GM21529 (cell line): ENCODE results near the gene DMXL1.

ENCODE experiments used
- ATAC-seq: cut with Tn5 transposase; IDR thresholded peaks from one replicate; pipeline ENCODE4 v1.9.1; 2021; ENCODE audit not compliant: unreplicated experiment

DMXL1 gene

DNA sequence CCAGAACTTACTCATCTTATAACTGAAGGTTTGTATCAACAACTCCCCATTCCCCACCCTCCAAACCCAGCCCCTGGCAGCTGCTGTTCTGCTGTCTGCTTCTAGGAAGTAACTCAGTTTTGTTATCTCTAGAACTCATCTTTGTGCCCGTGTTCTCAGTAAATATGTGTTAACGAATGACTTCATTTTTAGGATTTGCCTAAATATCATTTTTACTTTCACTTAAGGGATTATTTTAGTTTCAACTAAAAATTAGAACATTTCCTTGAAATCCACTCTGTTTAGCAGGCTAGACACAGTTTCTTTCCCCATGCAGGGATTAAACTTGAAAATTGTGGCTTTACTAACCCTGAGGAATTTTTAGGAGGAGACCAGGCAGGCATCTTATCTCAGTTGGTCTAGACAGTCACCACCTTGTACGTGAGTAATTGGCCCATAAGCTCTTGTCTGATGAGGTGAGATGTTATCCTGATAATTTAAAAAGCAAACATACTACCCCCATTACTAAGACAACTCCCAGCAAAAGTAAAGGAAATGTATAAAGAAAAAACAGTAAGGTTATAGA lies 216.7 kb downstream of the DMXL1 start:
- peak; percentile 50 for ATAC-seq

DNA sequence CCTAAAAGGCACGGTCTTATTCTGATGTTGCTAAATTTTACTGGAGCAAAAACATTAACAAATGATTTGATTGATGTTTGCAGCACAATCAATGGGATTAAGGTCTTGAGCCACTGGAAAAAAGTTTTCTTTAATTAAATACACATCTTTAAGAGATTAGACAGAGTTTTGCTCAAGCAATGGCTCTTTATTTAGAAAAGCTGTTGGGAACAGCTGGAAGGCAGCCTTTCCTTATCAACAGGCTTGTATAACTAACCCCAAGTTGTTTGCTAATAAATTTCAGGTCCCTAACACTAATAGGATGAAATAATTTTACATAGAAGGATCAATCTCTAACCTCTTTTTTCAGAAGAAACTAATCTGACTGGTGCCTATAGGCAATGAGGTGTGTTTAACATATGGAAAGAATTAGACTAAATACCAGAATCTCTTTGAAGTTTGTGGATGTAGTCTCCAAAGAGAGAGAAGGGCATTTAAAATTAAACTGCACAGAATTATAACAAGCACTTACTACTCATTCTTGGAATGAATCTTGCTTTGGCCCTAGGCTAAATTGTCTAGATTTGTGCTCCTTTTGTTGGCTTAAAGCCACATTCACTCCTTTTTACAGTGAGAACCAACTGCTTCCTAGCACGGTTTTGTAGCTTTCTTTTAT lies 217.6 kb downstream of the DMXL1 start:
- ATAC-seq = no peak

DNA sequence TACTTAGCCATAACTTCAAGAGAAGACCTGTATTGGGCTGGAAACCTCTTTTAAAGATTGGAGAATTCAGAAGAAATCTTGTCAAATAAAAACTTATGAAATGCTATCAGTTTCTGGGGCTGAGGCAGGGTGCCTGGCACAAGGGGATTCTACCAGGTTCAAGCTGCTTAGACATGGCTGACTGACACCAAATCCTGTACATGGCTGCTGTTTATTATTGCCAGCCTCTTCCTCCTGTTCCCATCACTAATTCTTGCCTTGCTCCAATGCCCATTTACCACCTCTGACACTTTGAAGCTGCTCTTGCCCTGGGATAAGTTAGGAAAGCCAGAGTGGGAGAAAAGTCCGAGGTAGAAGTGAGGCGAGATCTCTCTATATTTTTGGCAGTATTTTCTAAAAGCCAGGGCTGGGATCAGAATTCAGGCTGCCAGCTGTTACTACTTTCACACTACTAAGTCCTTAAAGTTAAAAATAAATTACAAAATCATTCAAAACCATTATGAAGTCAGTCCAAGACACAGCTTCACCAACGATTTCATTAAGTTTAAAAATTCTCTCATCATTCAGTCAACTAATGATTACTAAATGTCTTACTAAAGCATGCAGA lies 218.7 kb downstream of the DMXL1 start:
- ATAC-seq = no peak

DNA sequence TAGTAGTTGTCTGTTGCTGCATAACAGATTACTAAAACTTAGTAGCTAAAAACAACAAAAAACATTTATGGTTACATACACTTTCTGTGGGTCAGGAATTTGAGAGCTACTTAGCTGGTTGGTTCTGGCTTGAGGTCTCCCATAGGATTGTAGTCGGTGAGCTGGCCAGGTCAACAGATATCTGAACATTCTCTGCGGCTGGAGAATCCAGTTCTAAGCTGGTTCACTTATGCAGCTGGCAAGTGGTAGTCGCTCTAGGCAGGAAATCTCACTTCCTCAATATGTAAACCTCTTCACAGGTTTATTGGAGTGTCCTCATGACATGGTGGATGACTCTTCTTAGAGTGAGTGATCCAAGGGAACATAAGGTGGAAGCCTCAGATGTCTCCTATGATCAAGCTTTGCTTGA lies 219.3 kb downstream of the DMXL1 start:
- ATAC-seq = peak; percentile 83

DNA sequence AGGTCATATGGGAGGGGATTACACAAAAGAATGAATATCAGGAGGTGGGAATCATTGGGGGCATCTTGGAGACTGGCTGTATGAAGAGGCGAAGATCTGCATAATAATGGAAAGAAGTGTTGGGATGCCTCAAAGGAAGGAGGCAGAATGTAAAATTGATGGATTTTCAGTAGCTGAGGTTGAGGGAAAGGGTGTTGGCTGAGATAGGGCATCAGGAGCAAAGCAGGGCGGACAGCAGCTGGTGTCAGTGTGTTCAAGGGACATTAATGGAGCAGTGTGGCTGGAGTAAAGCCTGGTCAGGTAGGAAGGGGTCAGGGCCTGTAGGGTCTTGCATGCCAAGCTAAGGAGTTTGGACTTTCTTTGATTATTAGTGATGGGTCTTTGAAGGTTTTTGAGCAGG lies 219.7 kb downstream of the DMXL1 start:
- no peak for ATAC-seq

DNA sequence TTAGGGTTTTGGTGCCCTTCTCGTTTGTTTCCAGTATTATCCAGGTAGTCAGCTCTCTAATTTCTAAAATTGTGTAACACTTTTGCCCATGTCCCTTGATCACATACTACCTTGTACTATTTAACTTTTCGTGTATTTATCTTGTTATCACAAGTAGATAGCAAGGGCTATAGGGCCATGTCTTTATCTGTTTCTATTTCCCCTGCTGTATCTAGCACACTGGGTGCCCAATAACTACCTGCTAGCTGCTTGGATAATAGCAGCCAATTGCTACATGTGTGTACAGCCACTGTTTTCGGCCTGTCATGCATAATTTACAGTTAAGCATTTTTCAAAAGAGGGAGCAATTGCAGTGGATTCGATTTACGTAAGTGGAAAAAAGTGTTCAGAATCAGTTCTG lies 220.2 kb downstream of the DMXL1 start:
- ATAC-seq = no peak

DNA sequence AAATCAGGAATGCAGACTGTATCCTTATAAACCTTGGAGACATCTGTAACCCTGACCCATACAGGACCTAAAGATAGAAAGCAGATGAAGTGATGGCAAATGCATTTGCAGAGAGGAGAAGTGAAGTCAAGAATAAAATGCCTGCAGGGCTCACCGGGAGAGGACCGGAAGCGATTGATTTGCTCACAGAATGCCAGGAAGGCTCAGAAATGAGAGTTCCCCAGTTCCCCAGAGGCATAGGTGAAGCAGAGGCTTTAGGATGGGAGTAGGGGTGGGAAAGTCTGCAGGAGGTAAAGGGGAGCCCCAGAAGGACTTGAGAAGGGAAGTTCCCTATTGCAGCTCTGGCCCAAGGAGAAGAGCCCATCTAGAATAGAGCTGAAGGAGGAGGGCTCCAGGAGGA lies 221.0 kb downstream of the DMXL1 start:
- no peak for ATAC-seq

DNA sequence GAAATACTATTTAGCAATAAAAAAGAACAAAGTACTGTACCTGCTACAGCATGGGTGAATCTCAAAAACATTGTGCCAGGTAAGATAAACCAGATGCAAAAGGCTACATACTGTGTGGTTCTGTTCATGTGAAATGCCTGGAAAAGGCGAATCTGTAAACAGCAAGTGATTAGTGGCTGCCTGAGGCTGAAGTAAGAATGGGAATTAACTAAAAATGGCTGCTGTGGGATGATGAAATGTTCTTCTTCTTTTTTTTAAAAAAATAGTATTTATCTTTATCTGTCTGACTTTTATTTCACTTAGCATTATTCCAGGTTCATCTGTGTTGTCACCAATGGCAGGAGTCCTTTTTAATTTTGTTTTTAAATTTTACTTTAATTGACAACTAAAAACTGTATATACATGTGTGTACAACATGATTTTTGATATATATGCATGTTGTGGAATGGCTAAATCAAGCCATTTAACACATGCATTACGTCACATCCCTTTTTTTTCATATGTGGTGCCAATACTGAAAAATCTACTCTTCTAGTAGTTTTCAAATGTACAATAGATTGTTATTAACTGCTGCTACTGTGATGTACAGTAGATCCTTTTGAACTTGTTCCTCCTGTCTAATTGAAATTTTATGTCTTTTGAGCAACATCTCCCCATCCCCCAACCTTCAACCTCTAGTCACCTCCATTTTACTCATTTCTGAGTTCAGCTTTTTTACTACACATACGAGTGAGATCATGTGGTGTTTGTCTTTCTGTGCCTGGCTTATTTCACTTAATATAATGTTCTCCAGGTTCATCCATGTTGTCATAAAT lies 222.0 kb downstream of the DMXL1 start:
- no peak for ATAC-seq

DNA sequence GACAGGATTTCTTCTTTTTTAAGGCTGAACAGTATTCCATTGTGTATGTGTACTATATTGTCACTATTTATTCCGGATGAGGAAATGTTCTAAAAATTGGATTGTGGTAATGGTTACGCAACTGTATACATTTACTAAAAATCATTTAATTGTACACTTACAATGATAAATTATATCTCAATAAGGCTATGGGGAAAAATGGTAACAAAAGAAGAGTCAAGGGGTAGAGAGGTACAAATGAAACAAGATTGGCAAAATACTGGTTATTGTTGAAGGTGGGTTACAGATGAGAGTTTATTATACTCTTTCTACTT lies 222.6 kb downstream of the DMXL1 start:
- ATAC-seq = no peak
